NCI-H1048 (cell line): Measurements from ENCODE around the gene KCNN4.
A peak's percentile ranks its signal among the peaks of the same experiment; 100 is the strongest.
"Not testable (repeated sequence)": the region's sequence is repeated elsewhere in the genome, so short reads cannot be mapped to it uniquely, and the experiment has no call there.

Source experiments
- DNase-seq: peaks from one replicate; lab custom pipeline; 2025; lab: John Stamatoyannopoulos, UW

The KCNN4 gene

GRCh38 chr19:43780706-43781525, at the start of gene KCNN4:
TSS of gene KCNN4 (minus strand) at chr19:43780973. CDS start at chr19:43780861, 112 bp downstream.
- DNase-seq = no peak

GRCh38 chr19:43826787-43827754, 46.3 kb upstream of the KCNN4 start, which contains the start of gene ZNF283:
TSS of gene ZNF283 (plus strand) at chr19:43827321. CDS start at chr19:43833505, 6,184 bp downstream.
- peak; percentile 81 for DNase-seq

- DNase-seq = not testable (repeated sequence)
Measured at GRCh38 chr19:43824572-43824971, 43.8 kb upstream of the KCNN4 start.

GRCh38 chr19:43823856-43824255, 43.1 kb upstream of the KCNN4 start:
- not testable (repeated sequence) for DNase-seq

GRCh38 chr19:43820884-43821215, 40.1 kb upstream of the KCNN4 start:
- DNase-seq = no peak

GRCh38 chr19:43820098-43820883, 39.5 kb upstream of the KCNN4 start:
- no peak for DNase-seq

- no peak for DNase-seq
Measured at GRCh38 chr19:43818500-43818899, 37.7 kb upstream of the KCNN4 start.

- DNase-seq = not testable (repeated sequence)
Measured at GRCh38 chr19:43817454-43817853, 36.7 kb upstream of the KCNN4 start.

- DNase-seq = no peak
Measured at GRCh38 chr19:43814663-43815352, 34.0 kb upstream of the KCNN4 start.

- no peak for DNase-seq
Measured at GRCh38 chr19:43812688-43813087, 31.9 kb upstream of the KCNN4 start.

GRCh38 chr19:43812259-43812658, 31.5 kb upstream of the KCNN4 start:
- DNase-seq = no peak

- DNase-seq = no peak
Measured at GRCh38 chr19:43811837-43812236, 31.1 kb upstream of the KCNN4 start.

GRCh38 chr19:43809762-43810696, 29.3 kb upstream of the KCNN4 start:
- peak; percentile 38 for DNase-seq

GRCh38 chr19:43807651-43808050, 26.9 kb upstream of the KCNN4 start:
- no peak for DNase-seq

GRCh38 chr19:43806848-43807247, 26.1 kb upstream of the KCNN4 start:
- DNase-seq = peak; percentile 81

GRCh38 chr19:43806401-43806800, 25.6 kb upstream of the KCNN4 start:
- DNase-seq = not testable (repeated sequence)

GRCh38 chr19:43804432-43804831, 23.7 kb upstream of the KCNN4 start:
- peak; percentile 67 for DNase-seq

- DNase-seq = no peak
Measured at GRCh38 chr19:43802216-43802951, 21.6 kb upstream of the KCNN4 start, which contains the start of gene LYPD5. TSS of gene LYPD5 (minus strand) at chr19:43802447. CDS start at chr19:43802380, 67 bp downstream.

- DNase-seq = no peak
Measured at GRCh38 chr19:43799502-43800142, 18.8 kb upstream of the KCNN4 start.
